HL-60 (cell line): ENCODE data around the gene TIGD6.

Source experiments
- TF ChIP-seq, protein P1 (sequence below): IDR thresholded peaks from one replicate; pipeline ENCODE4 v1.5.1; 2011; ENCODE audit warnings: low read length, control low read depth, inconsistent platforms; ENCODE audit not compliant: insufficient read depth
- TF ChIP-seq, protein P2 (sequence below): IDR thresholded peaks from 2 replicates; pipeline ENCODE4 v1.6.1; 2012; ENCODE audit warnings: low read depth; ENCODE audit not compliant: insufficient replicate concordance

DNA sequence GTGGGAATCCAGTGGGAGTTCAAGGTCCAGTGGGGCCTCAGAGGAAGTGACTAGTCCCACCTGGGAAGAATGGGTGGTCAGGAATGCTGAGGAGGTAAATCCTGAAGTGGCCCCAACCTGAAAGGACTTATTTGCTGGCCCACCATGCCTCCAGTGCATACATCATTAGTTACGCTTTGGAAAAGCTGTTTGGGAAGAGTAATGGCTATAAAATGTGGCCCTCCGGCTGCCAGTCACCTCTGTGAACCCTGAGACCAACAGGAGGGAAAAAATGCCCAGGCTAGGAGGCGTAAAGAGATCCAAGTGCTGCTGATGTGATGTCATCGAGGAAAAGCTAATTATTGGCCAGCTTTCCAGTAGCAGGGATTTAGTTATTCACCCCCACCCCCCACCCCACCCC, 42.6 kb downstream of the TIGD6 start:
- TF ChIP-seq, protein P1, sequence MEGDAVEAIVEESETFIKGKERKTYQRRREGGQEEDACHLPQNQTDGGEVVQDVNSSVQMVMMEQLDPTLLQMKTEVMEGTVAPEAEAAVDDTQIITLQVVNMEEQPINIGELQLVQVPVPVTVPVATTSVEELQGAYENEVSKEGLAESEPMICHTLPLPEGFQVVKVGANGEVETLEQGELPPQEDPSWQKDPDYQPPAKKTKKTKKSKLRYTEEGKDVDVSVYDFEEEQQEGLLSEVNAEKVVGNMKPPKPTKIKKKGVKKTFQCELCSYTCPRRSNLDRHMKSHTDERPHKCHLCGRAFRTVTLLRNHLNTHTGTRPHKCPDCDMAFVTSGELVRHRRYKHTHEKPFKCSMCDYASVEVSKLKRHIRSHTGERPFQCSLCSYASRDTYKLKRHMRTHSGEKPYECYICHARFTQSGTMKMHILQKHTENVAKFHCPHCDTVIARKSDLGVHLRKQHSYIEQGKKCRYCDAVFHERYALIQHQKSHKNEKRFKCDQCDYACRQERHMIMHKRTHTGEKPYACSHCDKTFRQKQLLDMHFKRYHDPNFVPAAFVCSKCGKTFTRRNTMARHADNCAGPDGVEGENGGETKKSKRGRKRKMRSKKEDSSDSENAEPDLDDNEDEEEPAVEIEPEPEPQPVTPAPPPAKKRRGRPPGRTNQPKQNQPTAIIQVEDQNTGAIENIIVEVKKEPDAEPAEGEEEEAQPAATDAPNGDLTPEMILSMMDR, result no peak
- TF ChIP-seq, protein P2, sequence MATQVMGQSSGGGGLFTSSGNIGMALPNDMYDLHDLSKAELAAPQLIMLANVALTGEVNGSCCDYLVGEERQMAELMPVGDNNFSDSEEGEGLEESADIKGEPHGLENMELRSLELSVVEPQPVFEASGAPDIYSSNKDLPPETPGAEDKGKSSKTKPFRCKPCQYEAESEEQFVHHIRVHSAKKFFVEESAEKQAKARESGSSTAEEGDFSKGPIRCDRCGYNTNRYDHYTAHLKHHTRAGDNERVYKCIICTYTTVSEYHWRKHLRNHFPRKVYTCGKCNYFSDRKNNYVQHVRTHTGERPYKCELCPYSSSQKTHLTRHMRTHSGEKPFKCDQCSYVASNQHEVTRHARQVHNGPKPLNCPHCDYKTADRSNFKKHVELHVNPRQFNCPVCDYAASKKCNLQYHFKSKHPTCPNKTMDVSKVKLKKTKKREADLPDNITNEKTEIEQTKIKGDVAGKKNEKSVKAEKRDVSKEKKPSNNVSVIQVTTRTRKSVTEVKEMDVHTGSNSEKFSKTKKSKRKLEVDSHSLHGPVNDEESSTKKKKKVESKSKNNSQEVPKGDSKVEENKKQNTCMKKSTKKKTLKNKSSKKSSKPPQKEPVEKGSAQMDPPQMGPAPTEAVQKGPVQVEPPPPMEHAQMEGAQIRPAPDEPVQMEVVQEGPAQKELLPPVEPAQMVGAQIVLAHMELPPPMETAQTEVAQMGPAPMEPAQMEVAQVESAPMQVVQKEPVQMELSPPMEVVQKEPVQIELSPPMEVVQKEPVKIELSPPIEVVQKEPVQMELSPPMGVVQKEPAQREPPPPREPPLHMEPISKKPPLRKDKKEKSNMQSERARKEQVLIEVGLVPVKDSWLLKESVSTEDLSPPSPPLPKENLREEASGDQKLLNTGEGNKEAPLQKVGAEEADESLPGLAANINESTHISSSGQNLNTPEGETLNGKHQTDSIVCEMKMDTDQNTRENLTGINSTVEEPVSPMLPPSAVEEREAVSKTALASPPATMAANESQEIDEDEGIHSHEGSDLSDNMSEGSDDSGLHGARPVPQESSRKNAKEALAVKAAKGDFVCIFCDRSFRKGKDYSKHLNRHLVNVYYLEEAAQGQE, result no peak
